ENCODE measurements around the gene RPS15.
A peak's percentile ranks its signal among the peaks of the same experiment; 100 is the strongest.
"Not testable (repeated sequence)": the region's sequence is repeated elsewhere in the genome, so short reads cannot be mapped to it uniquely, and the experiment has no call there.

The RPS15 gene

DNA sequence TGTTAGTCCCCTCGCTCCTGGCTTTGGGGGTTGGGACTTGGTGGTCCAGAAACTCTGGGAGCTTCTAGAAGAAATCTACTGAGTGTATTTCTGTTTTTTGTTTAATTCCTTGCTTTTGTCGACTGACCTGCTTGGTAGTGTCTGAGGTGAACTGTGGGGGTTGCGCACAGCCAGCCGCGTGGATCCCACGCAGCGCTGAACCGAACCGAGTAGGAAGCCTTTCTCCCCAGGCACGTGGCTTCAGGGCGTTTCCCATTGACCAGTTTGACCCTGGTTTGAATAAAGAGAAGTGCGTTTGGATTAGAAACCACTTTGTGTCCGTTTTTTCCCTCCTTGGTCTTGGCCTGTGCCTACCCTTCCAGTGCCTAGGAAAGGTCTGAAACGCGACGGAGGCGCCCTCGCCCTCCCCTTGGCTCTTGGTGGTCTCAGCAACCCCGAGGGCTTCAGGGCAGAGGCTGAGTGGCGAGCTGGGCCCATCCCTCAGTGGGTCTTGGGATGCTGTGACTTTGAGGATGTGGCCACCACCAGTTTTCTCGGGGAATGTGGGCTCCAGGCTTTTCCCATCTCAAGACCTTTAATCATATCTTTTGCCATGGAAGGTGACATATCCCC is 2.7 kb upstream of the RPS15 start:
- DNase-seq, result no peak

DNA sequence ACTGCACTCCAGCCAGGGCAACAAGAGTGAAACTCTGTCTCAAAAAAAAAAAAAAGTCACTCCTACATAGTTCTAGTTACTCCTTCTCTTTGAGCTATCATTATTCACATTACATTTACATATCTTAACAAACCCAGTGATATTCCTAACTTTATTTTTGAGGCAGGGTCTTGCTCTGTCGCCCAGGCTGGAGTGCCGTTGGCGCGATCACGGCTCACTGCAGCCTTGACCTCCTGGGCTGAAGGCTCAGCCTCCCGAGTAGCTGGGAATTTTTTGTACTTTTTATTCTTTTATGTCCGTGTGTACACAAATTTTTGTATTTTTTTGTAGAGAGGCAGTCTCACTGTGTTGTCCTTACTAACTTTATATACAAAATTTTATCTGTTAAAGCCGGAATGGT is 587 bp upstream of the RPS15 start:
- DNase-seq, result no peak

- DNase-seq, result no peak
Measured at GRCh38 chr19:1438933-1439354, 748 bp downstream of the RPS15 start.

- not testable (repeated sequence) for DNase-seq
Measured at GRCh38 chr19:1439525-1440417, 1.6 kb downstream of the RPS15 start.

- DNase-seq, result no peak
Measured at GRCh38 chr19:1440418-1440801, 2.2 kb downstream of the RPS15 start.

- DNase-seq, result no peak
Measured at GRCh38 chr19:1441022-1441426, 2.8 kb downstream of the RPS15 start.

DNA sequence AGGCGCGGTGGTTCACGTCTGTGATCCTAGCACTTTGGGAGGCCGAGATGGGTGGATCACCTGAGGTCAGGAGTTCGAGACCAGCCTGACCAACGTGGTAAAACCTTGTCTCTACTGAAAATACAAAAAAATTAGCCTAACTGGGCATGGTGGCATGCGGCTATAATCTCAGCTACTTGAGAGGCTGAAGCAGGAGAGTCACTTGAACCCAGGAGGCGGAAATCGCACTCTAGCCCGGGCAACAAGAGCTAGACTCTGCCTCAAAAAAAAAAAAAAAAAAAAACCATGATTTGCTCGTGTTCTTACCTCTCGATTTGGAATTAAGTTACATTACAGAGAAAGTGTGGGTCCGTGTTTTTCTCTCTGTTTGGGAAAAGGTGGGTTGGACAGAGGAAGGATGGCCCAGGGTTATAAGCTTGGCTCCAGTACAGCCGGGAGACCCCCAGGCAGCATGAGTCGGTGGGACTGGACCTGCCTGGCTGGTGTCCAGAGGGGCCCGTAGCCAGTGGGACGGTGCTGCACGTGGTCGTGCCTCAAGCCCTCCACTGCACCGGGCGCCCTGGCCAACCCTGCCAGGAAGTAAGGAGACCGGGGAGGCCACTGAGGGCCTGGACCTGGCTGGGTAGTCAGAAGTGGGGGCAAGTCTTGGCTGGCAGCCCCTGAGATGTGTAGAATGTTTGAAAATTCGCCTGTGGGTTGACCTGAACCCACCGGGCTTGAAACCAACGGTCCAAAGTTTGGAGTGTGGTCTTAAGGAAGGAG is 3.7 kb downstream of the RPS15 start:
- DNase-seq, result no peak

DNA sequence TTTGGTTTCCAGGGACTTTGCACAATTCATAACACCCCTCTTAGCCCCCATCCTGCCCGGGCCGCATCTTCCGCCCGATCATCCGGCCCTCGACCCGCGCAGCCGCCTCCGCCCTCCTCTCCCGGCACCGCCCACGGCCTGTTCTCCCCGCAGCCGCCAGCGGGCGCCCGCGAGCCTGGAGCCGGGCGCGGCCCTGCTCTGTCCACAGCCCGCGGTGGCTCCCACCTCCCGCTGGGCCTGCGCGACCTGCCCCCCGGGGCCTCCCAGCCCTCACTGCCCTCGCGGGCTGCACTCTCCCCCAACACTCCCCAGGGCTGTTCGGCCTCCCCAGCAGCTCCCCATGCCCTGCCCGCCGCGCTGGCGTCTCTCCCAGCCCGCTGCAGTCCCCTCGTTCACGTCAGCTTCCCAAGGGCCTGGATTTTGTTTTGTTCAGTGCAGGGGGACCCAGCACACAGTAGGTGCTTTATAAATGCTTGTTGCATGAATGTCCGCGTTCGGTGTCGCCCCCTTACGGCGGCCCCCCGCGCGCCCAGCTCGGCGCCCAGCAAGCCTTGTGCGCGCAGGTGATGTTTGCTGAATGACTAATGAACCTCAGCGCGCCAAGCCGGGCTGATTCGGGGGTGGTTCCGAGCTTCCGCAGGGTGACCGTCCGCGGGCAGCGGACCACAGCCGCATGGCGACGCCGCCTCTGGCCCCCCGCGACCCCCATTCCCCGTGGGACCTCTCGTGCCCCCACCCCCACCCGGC is 7.2 kb downstream of the RPS15 start:
- DNase-seq, result peak; percentile 59

GRCh38 chr19:1445932-1446712 is 7.9 kb downstream of the RPS15 start:
- DNase-seq, result peak; percentile 34

- DNase-seq, result no peak
Measured at GRCh38 chr19:1446713-1447481, 8.7 kb downstream of the RPS15 start.

- no peak for DNase-seq
Measured at GRCh38 chr19:1447504-1447903, 9.3 kb downstream of the RPS15 start.

DNA sequence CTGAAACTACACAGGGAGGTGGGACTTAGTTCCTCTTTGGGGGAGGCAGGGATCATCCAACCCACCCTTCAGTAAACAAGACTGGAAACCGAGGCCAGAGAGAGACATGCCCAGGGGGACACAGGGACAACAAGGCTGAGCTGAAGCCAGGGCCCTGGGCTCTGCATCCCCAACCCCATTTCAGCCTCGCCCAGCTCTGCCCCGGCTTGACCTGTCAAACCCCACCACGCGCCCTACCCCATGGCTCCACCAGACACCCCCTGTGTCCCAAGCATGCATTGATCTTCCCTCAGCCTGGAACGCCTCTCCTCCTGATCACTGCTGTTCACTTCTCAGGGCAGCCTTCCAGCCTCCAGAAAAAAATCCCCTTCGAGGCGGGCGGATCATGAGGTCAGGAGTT is 9.7 kb downstream of the RPS15 start:
- DNase-seq, result no peak

- peak; percentile 74 for DNase-seq
Measured at GRCh38 chr19:1449467-1450442, 11.6 kb downstream of the RPS15 start, which contains the start of gene APC2. Gene APC2, plus strand, starts transcription at chr19:1450121. Its CDS starts 2,881 bp downstream, at chr19:1453002.

DNA sequence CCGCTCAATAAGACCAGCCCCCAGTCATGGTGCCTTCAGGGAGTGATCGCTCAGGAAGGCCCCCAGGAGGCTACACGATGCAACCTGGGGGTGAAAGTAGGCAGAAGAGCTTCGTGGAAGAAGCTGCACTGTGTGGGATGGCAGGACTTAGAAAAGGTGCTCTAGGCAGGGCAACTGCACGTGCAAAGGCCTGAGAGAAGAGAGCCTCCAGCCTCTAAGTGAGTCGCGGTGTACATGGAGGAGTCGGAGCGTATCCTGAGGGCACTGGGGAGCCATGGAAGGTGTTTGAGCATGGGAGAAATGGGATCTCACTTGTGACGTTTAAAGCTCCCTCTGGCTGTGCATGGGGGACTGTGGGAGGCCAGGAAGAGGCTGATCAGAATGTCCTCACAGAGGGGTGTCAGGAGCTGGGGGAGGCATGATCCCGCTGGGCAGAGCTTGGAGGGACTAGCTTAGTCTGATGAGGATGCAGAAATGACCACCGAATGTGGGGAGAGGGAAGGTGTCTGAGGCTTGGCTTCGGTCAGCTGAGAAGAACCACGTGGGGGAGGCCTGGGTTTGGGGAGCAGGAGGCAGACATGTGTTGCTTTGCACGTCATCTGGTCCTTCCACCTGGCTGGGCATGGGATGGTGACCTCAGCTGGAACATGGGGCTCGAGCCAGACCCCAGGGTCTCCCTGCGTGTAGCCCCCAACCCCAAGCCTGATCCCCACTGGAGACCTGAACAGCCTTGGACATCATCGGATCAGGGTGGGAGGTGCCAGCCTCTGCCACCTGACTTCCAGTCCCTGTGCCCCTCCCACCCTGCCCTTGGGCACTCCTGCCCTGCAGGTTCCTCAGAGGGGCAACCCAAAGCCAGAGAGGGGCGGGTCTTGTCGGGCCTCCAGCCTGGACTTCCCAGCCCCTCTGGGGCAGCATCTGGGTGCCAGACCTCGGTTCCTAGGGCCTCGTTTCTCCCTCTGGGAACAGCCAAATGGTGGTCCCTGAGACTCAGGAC is 12.8 kb downstream of the RPS15 start:
- no peak for DNase-seq

GRCh38 chr19:1451916-1452801 is 14.0 kb downstream of the RPS15 start:
- no peak for DNase-seq

DNA sequence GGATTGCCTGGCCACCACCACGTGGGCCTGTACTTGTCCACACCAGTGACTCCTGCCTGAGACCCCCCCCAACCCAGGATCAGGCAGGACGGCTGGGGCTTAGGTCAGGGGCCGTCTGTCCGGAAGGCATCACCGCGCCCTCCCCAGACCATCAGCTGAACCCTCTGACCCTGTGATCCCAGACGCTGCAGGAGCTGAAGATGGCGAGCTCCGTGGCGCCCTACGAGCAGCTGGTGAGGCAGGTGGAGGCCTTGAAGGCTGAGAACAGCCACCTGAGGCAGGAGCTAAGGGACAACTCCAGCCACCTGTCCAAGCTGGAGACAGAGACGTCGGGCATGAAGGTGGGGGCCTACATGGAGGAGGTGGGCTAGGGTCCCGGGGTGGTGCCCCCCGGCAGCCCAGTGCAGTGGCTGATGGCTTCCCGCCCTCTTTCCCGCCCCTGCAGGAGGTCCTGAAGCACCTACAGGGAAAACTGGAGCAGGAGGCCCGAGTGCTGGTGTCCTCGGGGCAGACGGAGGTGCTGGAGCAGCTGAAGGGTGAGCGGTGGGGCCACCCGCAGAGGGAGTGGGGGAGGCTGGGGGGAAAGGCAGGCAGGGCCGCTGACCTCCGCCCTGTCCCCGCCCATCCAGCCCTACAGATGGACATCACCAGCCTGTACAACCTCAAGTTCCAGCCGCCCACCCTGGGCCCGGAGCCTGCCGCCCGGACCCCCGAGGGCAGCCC is 14.8 kb downstream of the RPS15 start:
- DNase-seq, result no peak
